Right lung (tissue), 5 donors: ENCODE data around the gene ARHGEF4. TPM values are rescaled to one million over a fixed set of nuclear protein-coding genes. Genes with fewer than 3 reads are reported as not detected.

ENCODE experiments used
- DNase-seq, 2 donors: peaks; one replicate each; pipeline ENCODE4 v3.0.0-alpha.2; 2013
- polyA plus RNA-seq, 5 donors: library from polyadenylated mRNA; unstranded; fragments of 120-200 nt; gene quantifications; one replicate each; pipeline versions ENCODE4 v1.2.1 to v1.2.3, GENCODE V29; 2013; ENCODE audit warnings: inconsistent platforms in 1 of 5, low replicate concordance in 1 of 5; ENCODE audit not compliant: insufficient read length in 5 of 5, insufficient read depth in 1 of 5

ARHGEF4 gene
- polyA plus RNA-seq, 5 donors = 2.0 to 4.1 (median 2.7) TPM

DNA sequence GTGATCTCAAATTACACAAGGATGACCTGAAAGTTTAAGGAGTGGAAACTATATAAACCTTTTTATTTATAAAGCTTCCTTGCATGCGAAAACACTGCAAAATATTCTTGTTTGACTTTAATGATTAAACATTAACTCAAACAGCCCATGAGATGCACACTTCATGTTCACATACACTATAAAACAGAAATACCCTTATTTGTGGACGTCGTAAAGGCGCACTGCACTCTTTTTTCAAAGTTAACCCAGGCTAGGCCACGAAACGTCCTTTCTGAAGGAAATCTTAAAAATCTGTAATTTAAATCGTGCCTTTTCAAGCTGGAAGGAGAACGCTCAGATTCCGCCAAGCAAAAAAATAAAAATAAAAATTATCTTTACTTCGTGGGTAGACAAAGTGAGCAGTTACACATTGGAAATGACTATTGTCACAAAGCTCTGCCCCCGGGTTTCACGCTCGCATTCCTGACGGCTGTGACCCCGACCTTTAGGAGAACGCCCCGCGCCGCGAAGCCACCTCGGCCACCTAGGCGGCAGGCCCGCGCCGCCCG lies 255.8 kb downstream of the ARHGEF4 start:
- DNase-seq = no peak

GRCh38 chr2:131093006-131093695 lies 256.4 kb downstream of the ARHGEF4 start, which contains the start of gene FAM168B:
Gene FAM168B (minus strand): TSS chr2:131093460. CDS start chr2:131082646, 10,814 bp downstream.
- DNase-seq = peak; percentile 92 to 93

- DNase-seq = no peak
Observed at GRCh38 chr2:131093696-131094462, 257.2 kb downstream of the ARHGEF4 start.

DNA sequence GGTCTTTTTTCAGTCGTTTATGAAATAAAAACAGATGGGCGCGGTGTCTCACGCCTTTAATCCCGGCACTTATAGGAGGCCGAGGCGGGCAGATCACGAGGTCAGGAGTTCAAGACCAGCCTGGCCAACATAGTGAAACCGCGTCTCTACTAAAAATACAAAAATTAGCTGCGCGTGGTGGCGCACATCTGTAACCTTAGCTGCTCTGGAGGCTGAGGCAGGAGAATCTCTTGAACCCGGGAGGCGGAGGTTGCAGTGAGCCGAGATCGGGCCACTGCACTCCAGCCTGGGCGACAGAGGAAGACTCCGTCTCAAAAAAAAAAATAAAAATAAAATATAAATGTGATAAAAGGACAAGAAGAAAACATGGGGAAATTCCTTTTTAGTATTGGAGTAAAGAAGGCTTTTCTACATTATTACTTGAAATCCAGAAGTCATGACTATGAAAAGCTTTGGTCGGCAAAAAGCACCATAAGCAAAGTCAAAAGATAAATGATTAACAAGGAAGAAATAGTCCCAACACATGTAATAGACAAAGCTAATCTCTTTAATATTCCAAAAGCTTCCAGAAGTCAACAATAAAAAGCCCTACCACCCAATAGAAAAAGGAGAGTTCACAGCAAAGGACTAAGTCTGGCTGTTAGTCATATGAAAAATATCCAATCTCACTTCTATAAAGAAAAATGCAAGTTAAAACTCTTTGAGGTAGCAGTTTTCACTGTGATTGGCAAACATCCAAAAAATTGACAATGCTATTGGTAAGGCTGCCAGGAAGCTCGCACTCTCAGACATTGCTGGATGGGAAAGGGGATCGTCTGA lies 258.0 kb downstream of the ARHGEF4 start:
- peak in 1 of 2 donors; percentile 31 for DNase-seq

Other genes starting within 250 kb of the ARHGEF4 start
- 10 to 100 TPM in 2 of 5 donors, 1 to 10 TPM in 3; 4.4 to 11.2 (median 7.9) TPM for gene CFC1, start 237.3 kb upstream of the ARHGEF4 start, polyA plus RNA-seq
- under 1 TPM in 4 of 5 donors, not detected in 1; 0.11 to 0.64 (median 0.14) TPM for gene POTEJ, start 225.5 kb upstream of the ARHGEF4 start, polyA plus RNA-seq
- not detected for gene GPR148, start 107.8 kb upstream of the ARHGEF4 start, polyA plus RNA-seq
- under 1 TPM; 0.06 to 0.18 (median 0.07) TPM for gene AMER3, start 81.4 kb upstream of the ARHGEF4 start, polyA plus RNA-seq